ENCODE results near the gene ATP9A. TPM values are rescaled to one million over a fixed set of nuclear protein-coding genes. Genes with fewer than 3 reads are reported as not detected.
A peak's percentile ranks its signal among the peaks of the same experiment; 100 is the strongest.

Gene ATP9A
- polyA plus RNA-seq, 3 donors = 0.04 TPM; not detected in 2

GRCh38 chr20:51700809-51701285 is 67.3 kb downstream of the ATP9A start:
- H2AFZ ChIP-seq (ENCODE audit: insufficient read depth, low read depth, low read length, poor library complexity, severe bottlenecking) = no peak overlapping the region
- WGBS (ENCODE audit: insufficient coverage) = 89% methylated on average over 3 of the region's 10 CpGs

DNA sequence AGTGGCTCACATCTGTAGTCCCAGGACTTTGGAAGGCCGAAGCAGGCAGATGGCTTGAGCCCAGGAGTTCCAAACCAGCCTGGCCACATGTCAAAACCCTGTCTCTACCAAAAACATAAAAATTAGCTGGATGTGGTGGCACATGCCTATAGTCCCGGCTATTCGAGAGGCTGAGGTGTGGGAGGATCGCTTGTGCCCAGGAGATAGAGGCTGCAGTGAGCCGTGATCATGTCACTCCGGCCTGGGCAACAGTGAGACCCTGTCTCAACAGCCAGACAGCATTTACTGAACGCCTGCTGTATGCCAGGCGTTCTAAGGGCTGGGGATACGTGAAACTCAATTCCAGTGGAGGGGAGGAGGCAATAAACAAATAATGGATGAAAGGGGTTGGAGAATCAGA is 69.9 kb downstream of the ATP9A start:
- TF ChIP-seq, protein P1, sequence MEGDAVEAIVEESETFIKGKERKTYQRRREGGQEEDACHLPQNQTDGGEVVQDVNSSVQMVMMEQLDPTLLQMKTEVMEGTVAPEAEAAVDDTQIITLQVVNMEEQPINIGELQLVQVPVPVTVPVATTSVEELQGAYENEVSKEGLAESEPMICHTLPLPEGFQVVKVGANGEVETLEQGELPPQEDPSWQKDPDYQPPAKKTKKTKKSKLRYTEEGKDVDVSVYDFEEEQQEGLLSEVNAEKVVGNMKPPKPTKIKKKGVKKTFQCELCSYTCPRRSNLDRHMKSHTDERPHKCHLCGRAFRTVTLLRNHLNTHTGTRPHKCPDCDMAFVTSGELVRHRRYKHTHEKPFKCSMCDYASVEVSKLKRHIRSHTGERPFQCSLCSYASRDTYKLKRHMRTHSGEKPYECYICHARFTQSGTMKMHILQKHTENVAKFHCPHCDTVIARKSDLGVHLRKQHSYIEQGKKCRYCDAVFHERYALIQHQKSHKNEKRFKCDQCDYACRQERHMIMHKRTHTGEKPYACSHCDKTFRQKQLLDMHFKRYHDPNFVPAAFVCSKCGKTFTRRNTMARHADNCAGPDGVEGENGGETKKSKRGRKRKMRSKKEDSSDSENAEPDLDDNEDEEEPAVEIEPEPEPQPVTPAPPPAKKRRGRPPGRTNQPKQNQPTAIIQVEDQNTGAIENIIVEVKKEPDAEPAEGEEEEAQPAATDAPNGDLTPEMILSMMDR (IDR thresholded peaks at IDR 0.05) = no peak
- no peaks in the 10 kb centered on the region for H4K20me1 ChIP-seq (ENCODE audit: insufficient read depth, low read length)
- no peaks in the 10 kb centered on the region for H3K79me2 ChIP-seq (ENCODE audit: insufficient read depth, low read length)
- no peak overlapping the region for H3K27ac ChIP-seq (ENCODE audit: low read depth in 1 of 2, low read length in 2 of 2)
- no peak overlapping the region for H2AFZ ChIP-seq (ENCODE audit: insufficient read depth, low read depth, low read length, poor library complexity, severe bottlenecking)
- intact Hi-C loops (cut with micrococcal nuclease) = no loop called here
- no peaks in the 10 kb centered on the region for H3K27me3 ChIP-seq (ENCODE audit: control insufficient read depth in 2 of 2, insufficient read depth in 2 of 2, low read length in 2 of 2)
- Mint-ChIP-seq H3K4me3 (peak overlapping the region in 1 of 2 donors; percentile 31), H3K27ac (no peak overlapping the region), H3K4me1 (peaks cover 24% of the 10 kb centered on the region), H3K27me3 (ENCODE audit: low read depth in 3 of 3) (peaks cover 1 to 12% (median 7%) of the 10 kb centered on the region in 3 donors), H3K36me3 (no peaks in the 10 kb centered on the region), H3K9me3 (peaks cover 0 to 3% (median 0%) of the 10 kb centered on the region in 7 donors)
- no peaks in the 10 kb centered on the region for H3K9me3 ChIP-seq (replicated peaks in 1 of 2; ENCODE audit: control insufficient read depth in 1 of 2, insufficient read depth in 1 of 2, low read length in 2 of 2)
- 97% methylated on average over 9 of the region's 9 CpGs for WGBS (ENCODE audit: insufficient coverage)
- H3K4me1 ChIP-seq (ENCODE audit: control insufficient read depth in 1 of 2, insufficient read depth in 2 of 2, low read length in 2 of 2) = no peaks in the 10 kb centered on the region
- no peak overlapping the region for H3K4me3 ChIP-seq (replicated peaks in 1 of 3; ENCODE audit: low read depth in 2 of 3, low read length in 3 of 3)
- H3K9ac ChIP-seq (ENCODE audit: insufficient read depth, low read length, poor library complexity, severe bottlenecking) = no peak overlapping the region
- no peaks in the 10 kb centered on the region for H3K36me3 ChIP-seq (replicated peaks in 1 of 2; ENCODE audit: control insufficient read depth in 1 of 2, insufficient read depth in 2 of 2, low read length in 2 of 2)
- H3K4me2 ChIP-seq (replicated peaks; ENCODE audit: extremely low read depth, low read length, poor library complexity, severe bottlenecking) = no peak overlapping the region
- no peak for DNase-seq

More at GRCh38 chr20:51700809-51701285, 67.3 kb downstream of the ATP9A start:
- H3K9ac ChIP-seq (ENCODE audit: insufficient read depth, low read length, poor library complexity, severe bottlenecking) = no peak overlapping the region
- no peaks in the 10 kb centered on the region for H3K27me3 ChIP-seq (ENCODE audit: control insufficient read depth in 2 of 2, insufficient read depth in 2 of 2, low read length in 2 of 2)
- Mint-ChIP-seq H3K4me3 (no peak overlapping the region), H3K36me3 (no peaks in the 10 kb centered on the region), H3K4me1 (peaks cover 18% of the 10 kb centered on the region), H3K27me3 (ENCODE audit: low read depth in 3 of 3) (peaks cover 1 to 7% (median 5%) of the 10 kb centered on the region in 3 donors), H3K9me3 (peaks cover 0 to 3% (median 0%) of the 10 kb centered on the region in 7 donors), H3K27ac (peak overlapping the region in 1 of 7 donors; percentile 46)
- no peaks in the 10 kb centered on the region for H4K20me1 ChIP-seq (ENCODE audit: insufficient read depth, low read length)
- intact Hi-C loops (cut with micrococcal nuclease) = loop anchor here in 1 of 2 donors (5.0 kb wide), 1 partner anchor 64 kb away; no protein-coding TSS in a partner anchor
- no peak overlapping the region for H3K4me3 ChIP-seq (replicated peaks in 1 of 3; ENCODE audit: low read depth in 2 of 3, low read length in 3 of 3)
- no peak overlapping the region for H3K27ac ChIP-seq (ENCODE audit: low read depth in 1 of 2, low read length in 2 of 2)
- no peaks in the 10 kb centered on the region for H3K79me2 ChIP-seq (ENCODE audit: insufficient read depth, low read length)
- H3K4me2 ChIP-seq (replicated peaks; ENCODE audit: extremely low read depth, low read length, poor library complexity, severe bottlenecking) = no peak overlapping the region
- H3K9me3 ChIP-seq (replicated peaks in 1 of 2; ENCODE audit: control insufficient read depth in 1 of 2, insufficient read depth in 1 of 2, low read length in 2 of 2) = no peaks in the 10 kb centered on the region
- peak; percentile 8 to 25 (median 21) for DNase-seq
- H3K36me3 ChIP-seq (replicated peaks in 1 of 2; ENCODE audit: control insufficient read depth in 1 of 2, insufficient read depth in 2 of 2, low read length in 2 of 2) = no peaks in the 10 kb centered on the region
- TF ChIP-seq, protein P1 (IDR thresholded peaks at IDR 0.05) = peak; percentile 84
- H3K4me1 ChIP-seq (ENCODE audit: control insufficient read depth in 1 of 2, insufficient read depth in 2 of 2, low read length in 2 of 2) = no peaks in the 10 kb centered on the region
